HepG2 (cell line): ENCODE measurements around the gene DIS3L2. TPM values are rescaled to one million over a fixed set of nuclear protein-coding genes. Genes with fewer than 3 reads are reported as not detected.
A peak's percentile ranks its signal among the peaks of the same experiment; 100 is the strongest.

Source experiments
- ATRX ChIP-seq: sonication (generic); formaldehyde crosslinking; IDR thresholded peaks from 2 replicates; pipeline ENCODE4 v1.4.0; 2020; ENCODE audit warnings: missing genetic modification reagents, borderline replicate concordance
- IRX3 ChIP-seq: sonication (generic); formaldehyde crosslinking; IDR thresholded peaks from 2 replicates; pipeline ENCODE4 v1.8.1; 2023; ENCODE audit warnings: mild to moderate bottlenecking, low read depth, missing genetic modification reagents, borderline replicate concordance
- NFIC ChIP-seq: IDR thresholded peaks from 2 replicates; pipeline ENCODE4 v1.6.1; 2012; ENCODE audit warnings: mild to moderate bottlenecking, low read length, inconsistent platforms
- NR2C2 ChIP-seq: sonication (generic); formaldehyde crosslinking; IDR thresholded peaks from 2 replicates; pipeline ENCODE4 v1.4.0; 2020; ENCODE audit warnings: missing genetic modification reagents, mild to moderate bottlenecking, moderate library complexity, borderline replicate concordance
- PLRG1 ChIP-seq: fragments of 450-650 bp; conservative IDR thresholded peaks from 2 replicates; pipeline ENCODE4 v1.6.1; 2016
- RARA ChIP-seq: IDR thresholded peaks from 2 replicates; pipeline ENCODE4 v1.6.1; 2016; ENCODE audit warnings: missing genetic modification reagents, missing compliant biosample characterization
- RFX1 ChIP-seq: fragments of 450-650 bp; IDR thresholded peaks from 2 replicates; pipeline ENCODE4 v1.6.1; 2017
- RFXANK ChIP-seq: IDR thresholded peaks from 2 replicates; pipeline ENCODE4 v1.6.1; 2016
- TRIM24 ChIP-seq: sonication (generic); formaldehyde crosslinking; IDR thresholded peaks from 2 replicates; pipeline ENCODE4 v1.8.0; 2022; ENCODE audit warnings: mild to moderate bottlenecking, missing genetic modification reagents
- ZBTB37 ChIP-seq: sonication (generic); formaldehyde crosslinking; IDR thresholded peaks from 2 replicates; pipeline ENCODE4 v1.4.0; 2020; ENCODE audit warnings: mild to moderate bottlenecking, missing genetic modification reagents
- ZNF205 ChIP-seq: IDR thresholded peaks from 2 replicates; pipeline ENCODE4 v1.6.1; 2018; ENCODE audit warnings: missing biosample characterization, missing genetic modification reagents
- ZNF280B ChIP-seq: sonication (generic); formaldehyde crosslinking; IDR thresholded peaks from 2 replicates; pipeline ENCODE4 v1.5.0; 2020; ENCODE audit warnings: missing genetic modification reagents, mild to moderate bottlenecking, borderline replicate concordance
- ZNF44 ChIP-seq: sonication (generic); formaldehyde crosslinking; IDR thresholded peaks from 2 replicates; pipeline ENCODE4 v1.5.1; 2020; ENCODE audit warnings: mild to moderate bottlenecking, missing genetic modification reagents
- ZNF7 ChIP-seq: IDR thresholded peaks from 2 replicates; pipeline ENCODE4 v1.6.1; 2016; ENCODE audit warnings: missing biosample characterization, missing genetic modification reagents
- polyA plus RNA-seq, 8 experiments: library from polyadenylated mRNA; depleted of rRNA in 3 of 8; stranded (reverse) in 7 of 8; unstranded in 1 of 8; fragments of >200 nt; fragmentation: Illumina TruSeq in 4 of 8; extraction: Trizol in 4 of 8; gene quantifications; 2 replicates each; pipeline versions ENCODE4 v1.2.1 to v1.2.3, GENCODE V29; 2011 to 2016; ENCODE audit warnings: low read depth in 4 of 8, missing spikeins in 1 of 8, mixed read lengths in 1 of 8; ENCODE audit not compliant: insufficient read depth in 1 of 8
- total RNA-seq, 5 experiments: library from RNA; depleted of rRNA; stranded (reverse); fragments of >200 nt; fragmentation: Illumina TruSeq; extraction: Trizol; gene quantifications; 2 replicates each; pipeline ENCODE4 v1.2.3, GENCODE V29; 2016; ENCODE audit warnings: low read depth in 1 of 5
- TF ChIP-seq, protein P1 (sequence below): sonication (generic); formaldehyde crosslinking; IDR thresholded peaks from 2 replicates; pipeline ENCODE4 v1.8.0; 2022; ENCODE audit warnings: mild to moderate bottlenecking, missing genetic modification reagents, moderate library complexity
- TF ChIP-seq, protein P2 (sequence below): sonication (generic); formaldehyde crosslinking; IDR thresholded peaks from 2 replicates; pipeline ENCODE4 v1.4.0; 2020; ENCODE audit warnings: missing genetic modification reagents
- TF ChIP-seq, protein P3 (sequence below): sonication (generic); formaldehyde crosslinking; IDR thresholded peaks from 2 replicates; pipeline ENCODE4 v1.9.0; 2021; ENCODE audit warnings: missing genetic modification reagents, borderline replicate concordance
- TF ChIP-seq, protein P4 (sequence below): IDR thresholded peaks from 2 replicates; pipeline ENCODE4 v1.6.1; 2018; ENCODE audit warnings: missing genetic modification reagents
- TF ChIP-seq, protein P5 (sequence below): sonication (generic); formaldehyde crosslinking; IDR thresholded peaks from 2 replicates; pipeline ENCODE4 v1.4.0; 2020; ENCODE audit warnings: missing genetic modification reagents

The DIS3L2 gene
- total and polyA plus RNA-seq, 2 of the 13 experiments (the other 11 are each of a cell fraction or from before 2014, with no cell fraction given): 7.0 to 23.9 TPM

- TF ChIP-seq PLRG1 (no peak), ZNF205 (CRISPR knock-in tag) (peak; percentile 62), RARA (CRISPR knock-in tag) (no peak; the same call in 1 of the 2 replicates), TRIM24 (CRISPR knock-in tag) (no peak), RFXANK (CRISPR knock-in tag) (0 out of 2 replicates have a peak, but pooled peaks have one; percentile 56), ZNF7 (no peak), ATRX (CRISPR knock-in tag) (no peak), ZNF280B (CRISPR knock-in tag) (peak; percentile 78), ZBTB37 (CRISPR knock-in tag) (no peak), ZNF44 (CRISPR knock-in tag) (no peak; the same call in none of the 2 replicates), IRX3 (CRISPR knock-in tag) (peak; percentile 65; the same call in 1 of the 2 replicates), RFX1 (peak; percentile 72), NFIC (no peak), NR2C2 (CRISPR knock-in tag) (peak; percentile 100)
- TF ChIP-seq, protein P1, sequence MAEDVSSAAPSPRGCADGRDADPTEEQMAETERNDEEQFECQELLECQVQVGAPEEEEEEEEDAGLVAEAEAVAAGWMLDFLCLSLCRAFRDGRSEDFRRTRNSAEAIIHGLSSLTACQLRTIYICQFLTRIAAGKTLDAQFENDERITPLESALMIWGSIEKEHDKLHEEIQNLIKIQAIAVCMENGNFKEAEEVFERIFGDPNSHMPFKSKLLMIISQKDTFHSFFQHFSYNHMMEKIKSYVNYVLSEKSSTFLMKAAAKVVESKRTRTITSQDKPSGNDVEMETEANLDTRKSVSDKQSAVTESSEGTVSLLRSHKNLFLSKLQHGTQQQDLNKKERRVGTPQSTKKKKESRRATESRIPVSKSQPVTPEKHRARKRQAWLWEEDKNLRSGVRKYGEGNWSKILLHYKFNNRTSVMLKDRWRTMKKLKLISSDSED (CRISPR knock-in tag): no peak
- TF ChIP-seq, protein P2, sequence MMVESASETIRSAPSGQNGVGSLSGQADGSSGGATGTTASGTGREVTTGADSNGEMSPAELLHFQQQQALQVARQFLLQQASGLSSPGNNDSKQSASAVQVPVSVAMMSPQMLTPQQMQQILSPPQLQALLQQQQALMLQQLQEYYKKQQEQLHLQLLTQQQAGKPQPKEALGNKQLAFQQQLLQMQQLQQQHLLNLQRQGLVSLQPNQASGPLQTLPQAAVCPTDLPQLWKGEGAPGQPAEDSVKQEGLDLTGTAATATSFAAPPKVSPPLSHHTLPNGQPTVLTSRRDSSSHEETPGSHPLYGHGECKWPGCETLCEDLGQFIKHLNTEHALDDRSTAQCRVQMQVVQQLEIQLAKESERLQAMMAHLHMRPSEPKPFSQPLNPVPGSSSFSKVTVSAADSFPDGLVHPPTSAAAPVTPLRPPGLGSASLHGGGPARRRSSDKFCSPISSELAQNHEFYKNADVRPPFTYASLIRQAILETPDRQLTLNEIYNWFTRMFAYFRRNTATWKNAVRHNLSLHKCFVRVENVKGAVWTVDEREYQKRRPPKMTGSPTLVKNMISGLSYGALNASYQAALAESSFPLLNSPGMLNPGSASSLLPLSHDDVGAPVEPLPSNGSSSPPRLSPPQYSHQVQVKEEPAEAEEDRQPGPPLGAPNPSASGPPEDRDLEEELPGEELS (CRISPR knock-in tag): peak; percentile 79
- TF ChIP-seq, protein P3, sequence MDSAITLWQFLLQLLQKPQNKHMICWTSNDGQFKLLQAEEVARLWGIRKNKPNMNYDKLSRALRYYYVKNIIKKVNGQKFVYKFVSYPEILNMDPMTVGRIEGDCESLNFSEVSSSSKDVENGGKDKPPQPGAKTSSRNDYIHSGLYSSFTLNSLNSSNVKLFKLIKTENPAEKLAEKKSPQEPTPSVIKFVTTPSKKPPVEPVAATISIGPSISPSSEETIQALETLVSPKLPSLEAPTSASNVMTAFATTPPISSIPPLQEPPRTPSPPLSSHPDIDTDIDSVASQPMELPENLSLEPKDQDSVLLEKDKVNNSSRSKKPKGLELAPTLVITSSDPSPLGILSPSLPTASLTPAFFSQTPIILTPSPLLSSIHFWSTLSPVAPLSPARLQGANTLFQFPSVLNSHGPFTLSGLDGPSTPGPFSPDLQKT: peak; percentile 56; the same call in 1 of the 2 replicates
- TF ChIP-seq, protein P4, sequence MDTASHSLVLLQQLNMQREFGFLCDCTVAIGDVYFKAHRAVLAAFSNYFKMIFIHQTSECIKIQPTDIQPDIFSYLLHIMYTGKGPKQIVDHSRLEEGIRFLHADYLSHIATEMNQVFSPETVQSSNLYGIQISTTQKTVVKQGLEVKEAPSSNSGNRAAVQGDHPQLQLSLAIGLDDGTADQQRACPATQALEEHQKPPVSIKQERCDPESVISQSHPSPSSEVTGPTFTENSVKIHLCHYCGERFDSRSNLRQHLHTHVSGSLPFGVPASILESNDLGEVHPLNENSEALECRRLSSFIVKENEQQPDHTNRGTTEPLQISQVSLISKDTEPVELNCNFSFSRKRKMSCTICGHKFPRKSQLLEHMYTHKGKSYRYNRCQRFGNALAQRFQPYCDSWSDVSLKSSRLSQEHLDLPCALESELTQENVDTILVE: peak; percentile 80; the same call in 1 of the 2 replicates
- TF ChIP-seq, protein P5, sequence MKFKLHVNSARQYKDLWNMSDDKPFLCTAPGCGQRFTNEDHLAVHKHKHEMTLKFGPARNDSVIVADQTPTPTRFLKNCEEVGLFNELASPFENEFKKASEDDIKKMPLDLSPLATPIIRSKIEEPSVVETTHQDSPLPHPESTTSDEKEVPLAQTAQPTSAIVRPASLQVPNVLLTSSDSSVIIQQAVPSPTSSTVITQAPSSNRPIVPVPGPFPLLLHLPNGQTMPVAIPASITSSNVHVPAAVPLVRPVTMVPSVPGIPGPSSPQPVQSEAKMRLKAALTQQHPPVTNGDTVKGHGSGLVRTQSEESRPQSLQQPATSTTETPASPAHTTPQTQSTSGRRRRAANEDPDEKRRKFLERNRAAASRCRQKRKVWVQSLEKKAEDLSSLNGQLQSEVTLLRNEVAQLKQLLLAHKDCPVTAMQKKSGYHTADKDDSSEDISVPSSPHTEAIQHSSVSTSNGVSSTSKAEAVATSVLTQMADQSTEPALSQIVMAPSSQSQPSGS (CRISPR knock-in tag): peak; percentile 85
These were observed at the start of gene DIS3L2 (continued) for GRCh38 chr2:231961349-231962166.
